ENCODE measurements around the gene KAZN. TPM values are rescaled to one million over a fixed set of nuclear protein-coding genes. Genes with fewer than 3 reads are reported as not detected.

Gene KAZN
- total RNA-seq, 1 experiment from 2014 or later, result 0.38 TPM

DNA sequence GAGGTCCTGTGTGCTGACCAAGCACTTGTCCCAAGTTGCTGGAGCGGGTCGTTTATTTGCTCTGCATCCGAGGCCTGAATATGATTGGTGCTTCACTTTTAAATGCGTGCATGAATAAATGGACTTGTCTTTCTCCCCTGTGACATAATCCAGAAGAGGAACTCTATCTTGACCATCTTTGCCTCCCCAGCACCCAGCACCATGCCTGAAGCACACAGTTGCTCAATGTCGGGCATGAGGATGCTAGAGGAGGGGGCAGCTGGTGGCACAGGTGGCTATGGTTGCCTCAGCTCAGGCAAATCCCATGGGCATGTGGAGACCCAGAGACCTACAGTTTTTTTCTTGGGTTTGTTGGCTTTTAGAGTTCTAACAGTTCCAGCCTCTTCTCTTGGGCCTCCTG is 142.6 kb downstream of the KAZN start:
- no peak for DNase-seq (ENCODE audit: low spot score)

DNA sequence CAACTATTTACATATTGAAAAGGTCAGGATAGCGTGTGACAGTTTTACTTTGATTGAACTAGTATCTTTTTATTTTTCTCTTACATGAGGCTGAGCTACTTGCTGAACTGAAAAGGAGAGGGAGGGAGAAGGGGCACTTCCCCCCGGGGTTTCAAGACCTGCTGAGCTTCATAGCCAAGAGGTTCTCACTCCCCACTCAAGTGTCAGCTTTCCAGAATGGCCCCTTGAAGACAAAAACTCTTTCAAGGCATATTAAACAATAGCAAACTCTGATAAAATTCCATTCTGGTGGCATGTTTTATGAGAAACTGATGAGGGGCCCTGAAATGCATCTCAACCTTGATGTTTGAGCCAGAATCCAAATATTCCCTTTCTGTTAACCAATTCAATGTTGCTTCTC is 143.0 kb downstream of the KAZN start:
- DNase-seq (ENCODE audit: low spot score), result no peak

DNA sequence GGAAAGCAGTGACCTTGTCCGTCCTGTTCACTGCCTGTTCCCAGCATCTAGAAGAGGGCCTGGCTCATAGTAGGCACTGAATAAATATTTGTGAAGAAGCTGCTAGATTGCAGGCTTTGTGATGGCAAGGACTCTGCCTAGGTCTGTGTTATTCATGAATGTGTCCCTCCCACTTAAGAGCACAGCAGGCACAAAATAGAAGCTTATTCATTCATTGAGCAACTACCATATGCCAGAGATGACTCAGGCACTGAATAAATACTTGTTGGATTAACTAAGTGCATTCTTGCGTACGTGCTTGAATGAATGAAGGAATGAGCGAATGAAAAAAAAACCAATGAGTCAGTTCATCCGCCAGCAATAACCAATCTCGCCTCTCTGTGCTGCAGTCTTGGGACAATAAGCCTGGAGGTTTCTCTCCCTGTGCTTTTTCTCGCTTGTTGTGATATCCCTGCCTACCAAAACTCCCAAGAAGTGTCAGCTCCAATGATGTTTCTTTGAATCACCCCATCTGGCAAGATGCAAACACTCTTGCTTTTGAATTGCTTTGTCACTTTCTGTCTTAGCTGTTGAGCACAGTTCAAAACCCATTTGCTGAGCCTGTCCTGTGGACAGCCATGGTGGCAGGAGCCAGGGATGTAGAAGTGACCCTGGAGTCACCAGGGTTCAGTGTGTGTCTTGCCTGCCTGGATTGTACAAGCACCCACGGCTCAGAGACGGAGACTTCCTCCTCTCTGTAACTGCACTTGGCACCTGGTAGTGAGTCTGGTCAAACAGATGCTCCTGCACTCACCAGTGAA is 143.9 kb downstream of the KAZN start:
- no peak for DNase-seq (ENCODE audit: low spot score)

DNA sequence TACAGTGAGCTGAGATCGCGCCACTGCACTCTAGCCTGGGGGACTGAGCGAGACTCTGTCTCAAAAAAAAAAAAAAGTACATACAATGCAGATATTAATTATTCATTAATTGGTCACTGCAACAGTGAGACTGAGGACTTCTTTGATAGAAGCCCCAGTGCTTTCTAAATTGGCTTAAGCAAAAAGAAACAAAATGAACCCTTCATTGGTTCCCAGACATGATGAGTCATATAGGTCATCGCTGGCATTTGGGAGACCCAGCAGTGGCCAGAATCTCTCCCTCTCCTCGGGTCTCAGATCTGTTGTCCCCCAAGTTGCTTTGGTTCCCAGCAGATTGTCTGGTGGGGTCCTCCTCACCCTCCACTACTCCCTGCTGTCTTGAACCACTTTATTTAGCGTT is 144.9 kb downstream of the KAZN start:
- no peak for DNase-seq (ENCODE audit: low spot score)

GRCh38 chr1:14745001-14745720 is 146.7 kb downstream of the KAZN start:
- no peak for DNase-seq (ENCODE audit: low spot score)

- no peak for DNase-seq (ENCODE audit: low spot score)
Measured at GRCh38 chr1:14745789-14746188, 147.3 kb downstream of the KAZN start.

DNA sequence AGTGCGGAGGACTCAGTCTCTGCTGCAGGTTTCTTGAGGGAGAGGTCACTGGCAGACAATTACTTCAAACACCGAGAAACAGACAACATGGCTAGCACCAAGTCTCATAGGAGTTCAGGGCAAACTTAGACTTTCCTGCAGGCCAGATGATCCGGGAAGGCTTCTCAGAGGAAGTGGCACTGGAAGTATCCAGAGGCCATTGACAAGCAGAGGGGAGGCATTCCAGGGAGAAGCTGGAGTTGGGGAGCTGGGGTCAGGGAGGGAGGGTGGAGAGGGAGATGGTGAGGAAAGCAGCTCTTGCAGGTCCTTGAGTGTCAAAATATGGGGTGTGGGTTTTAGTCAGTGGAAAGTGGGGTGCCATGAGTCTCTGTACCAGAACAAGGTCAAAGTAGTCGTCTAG is 147.9 kb downstream of the KAZN start:
- no peak for DNase-seq (ENCODE audit: low spot score)

DNA sequence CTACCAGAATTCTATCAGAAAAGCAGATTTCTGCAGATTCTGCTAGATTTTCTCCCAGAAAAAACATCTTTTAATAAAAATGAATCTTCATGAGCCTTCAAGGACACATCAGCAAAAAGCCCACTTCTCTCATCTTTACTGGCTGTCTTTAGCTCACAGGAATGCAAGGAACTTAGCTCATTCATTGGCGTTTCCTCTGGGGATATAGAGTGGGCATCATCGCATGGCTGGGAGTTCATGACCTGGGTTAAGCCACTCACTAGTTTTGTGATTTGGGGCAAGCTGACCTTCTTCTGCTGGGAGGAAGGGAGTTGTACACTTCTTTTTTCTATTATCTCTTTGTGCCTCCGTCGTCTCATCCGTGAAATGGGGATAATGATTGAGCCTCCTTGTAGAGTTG is 149.7 kb downstream of the KAZN start:
- no peak for DNase-seq (ENCODE audit: low spot score)

- no peak for DNase-seq (ENCODE audit: low spot score)
Measured at GRCh38 chr1:14748977-14749376, 150.5 kb downstream of the KAZN start.

DNA sequence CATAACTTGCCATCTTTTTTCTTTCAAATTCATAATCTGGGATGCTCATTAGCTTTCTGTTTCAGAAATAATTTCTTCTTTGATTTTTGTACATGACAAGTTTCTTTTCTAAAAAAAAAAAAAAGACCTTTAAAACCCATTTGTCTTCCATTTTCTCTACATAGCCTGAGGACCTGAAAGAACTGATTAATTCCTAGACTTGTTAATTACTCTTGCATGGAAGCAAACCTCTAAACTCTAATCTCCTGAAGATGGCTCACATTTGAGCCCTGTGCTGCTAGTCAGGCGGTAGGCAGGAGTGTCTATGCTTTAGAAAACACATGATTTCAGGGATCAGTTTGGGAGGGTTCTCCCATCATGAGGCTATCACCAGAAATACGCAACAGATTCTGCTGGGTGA is 152.0 kb downstream of the KAZN start:
- DNase-seq (ENCODE audit: low spot score), result no peak

DNA sequence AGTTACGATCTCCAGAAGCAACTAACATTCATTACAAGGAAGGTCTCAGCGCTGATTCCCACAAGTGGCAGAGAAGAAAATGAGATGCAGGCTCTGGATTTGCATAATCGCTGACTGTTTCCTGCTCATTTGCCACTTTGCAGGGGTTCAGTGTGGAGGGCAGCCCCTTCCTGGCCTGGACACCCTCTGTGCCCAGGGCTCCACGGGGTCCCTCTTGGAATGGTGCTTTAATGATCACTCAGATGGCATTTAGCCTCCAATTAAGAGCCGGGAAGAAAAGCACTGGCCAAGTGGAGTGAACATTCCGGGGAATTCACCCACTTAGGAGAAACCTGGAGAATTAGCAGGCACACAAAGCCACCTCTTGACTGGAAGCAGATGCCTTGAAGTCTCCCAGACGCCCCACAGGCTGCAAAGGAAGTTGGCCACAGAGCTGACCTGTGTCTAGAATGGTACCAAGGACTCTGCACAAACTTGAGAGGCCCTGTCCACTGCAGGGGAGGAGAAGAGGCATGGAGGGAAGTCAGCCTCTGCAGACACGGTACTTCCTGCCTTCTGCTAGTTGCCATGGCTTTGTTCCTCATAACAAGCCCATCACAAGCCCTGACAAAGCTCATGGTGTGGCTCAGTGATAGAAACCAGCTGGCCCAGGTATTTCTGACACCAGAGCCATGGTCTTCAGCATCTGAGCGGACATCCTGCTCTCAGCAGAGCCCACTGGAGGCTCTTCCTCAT is 157.2 kb downstream of the KAZN start:
- DNase-seq (ENCODE audit: low spot score), result no peak

DNA sequence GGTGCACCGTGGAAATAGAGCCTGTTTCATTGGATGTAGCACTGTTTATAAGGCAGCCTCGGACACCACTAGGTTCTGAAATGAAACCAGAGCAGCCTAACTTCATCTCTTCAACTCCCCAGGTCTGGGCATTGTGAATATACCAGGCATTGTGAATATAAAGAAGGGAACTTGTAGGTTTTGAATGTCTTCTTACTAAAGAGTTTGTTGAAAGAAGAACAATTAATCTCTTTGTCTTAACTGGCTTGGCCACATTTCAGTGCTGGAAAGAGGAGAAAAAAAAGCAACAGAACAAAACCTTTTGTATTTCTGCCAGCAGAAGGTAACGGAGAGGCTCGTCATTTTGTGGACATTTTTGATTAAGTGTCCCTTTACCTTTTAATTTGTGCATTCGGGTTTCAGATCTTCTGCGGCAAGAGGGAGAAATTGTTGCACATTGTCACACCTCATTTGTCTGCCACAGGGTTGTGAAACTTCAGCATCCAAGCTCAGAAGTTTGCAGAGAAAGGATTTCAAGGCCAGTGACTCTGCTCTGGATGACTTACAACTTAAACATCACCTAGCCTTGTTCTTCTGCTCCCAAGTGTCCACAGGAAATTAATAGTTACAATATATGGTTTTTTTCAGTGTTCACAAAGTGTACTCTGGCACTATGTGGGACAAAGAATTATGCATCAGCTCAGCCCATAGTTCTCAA is 158.3 kb downstream of the KAZN start:
- DNase-seq (ENCODE audit: low spot score), result no peak

- no peak for DNase-seq (ENCODE audit: low spot score)
Measured at GRCh38 chr1:14757286-14757625, 158.8 kb downstream of the KAZN start.

DNA sequence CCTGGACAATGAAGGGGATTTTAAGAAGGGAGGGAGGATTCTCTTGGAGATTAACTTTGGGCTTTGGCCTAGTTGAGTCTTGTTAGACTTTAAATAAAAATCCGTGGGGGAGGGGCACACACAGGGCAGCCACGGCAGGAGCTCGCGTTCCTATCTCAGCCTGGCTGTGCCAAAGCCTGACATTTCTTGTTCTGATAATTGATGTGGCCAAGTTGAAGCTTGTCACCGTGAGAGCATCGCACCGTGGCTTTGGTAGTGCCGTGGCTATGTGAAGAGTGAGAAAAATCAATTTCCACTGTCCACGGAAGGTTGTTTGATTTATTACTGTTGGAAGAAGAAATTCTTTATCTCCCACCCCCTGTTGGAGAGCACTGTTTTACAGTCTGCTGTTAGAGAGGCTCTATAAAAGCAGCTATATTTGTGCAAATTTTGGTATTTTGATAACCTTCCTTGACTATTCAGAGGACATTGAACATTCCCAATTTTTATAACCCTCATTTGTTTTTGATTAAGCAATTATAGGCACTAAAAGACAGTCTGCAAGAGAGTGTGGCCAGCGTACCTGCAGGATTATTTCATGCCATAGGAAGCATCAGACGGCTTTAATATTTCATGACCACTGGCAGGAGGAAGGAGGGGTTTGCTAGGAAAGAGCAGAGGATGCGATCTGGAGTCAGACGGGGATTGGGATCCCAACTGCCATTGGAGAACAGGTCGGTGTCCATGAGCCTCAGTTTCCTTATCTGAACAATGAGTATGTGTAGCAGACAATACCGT is 160.7 kb downstream of the KAZN start:
- no peak for DNase-seq (ENCODE audit: low spot score)

DNA sequence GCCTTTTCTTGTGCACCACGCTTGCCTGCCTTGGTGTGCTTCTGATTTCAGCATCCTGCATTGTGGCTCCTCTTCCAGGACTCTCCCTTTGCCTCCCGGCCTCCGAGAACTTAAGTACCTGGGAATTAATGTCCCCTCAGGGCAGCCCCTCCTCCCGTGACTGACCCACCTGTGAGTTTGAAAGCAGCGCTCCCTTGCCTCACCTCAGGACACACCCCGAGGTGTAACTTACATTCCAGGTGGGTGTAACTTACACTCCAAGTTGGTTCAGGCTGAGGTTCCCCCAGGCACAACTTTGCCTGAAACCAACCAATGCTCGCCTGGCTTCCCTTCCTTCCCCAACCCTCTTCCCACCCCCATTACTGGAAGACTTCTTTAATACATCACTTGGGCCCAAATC is 161.4 kb downstream of the KAZN start:
- no peak for DNase-seq (ENCODE audit: low spot score)

DNA sequence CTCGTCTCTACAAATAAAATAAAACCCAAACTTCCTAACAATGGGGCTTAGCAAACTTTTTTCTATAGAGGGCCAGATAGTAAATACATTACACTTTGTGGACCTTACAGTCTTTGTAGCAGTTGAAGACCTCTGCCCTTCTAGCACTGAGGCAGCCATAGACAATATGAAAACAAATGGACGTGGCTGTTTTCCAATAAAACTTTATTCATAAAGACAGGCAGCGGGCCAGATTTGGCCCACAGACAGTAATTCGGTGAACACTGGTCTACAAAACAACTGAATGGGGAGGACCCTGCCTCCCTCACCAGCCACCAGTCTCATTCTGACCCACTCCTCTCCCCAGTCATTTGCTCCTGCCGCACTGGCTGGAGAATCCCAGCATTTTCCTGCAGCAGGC is 162.3 kb downstream of the KAZN start:
- no peak for DNase-seq (ENCODE audit: low spot score)

- no peak for DNase-seq (ENCODE audit: low spot score)
Measured at GRCh38 chr1:14761291-14762153, 163.0 kb downstream of the KAZN start.

DNA sequence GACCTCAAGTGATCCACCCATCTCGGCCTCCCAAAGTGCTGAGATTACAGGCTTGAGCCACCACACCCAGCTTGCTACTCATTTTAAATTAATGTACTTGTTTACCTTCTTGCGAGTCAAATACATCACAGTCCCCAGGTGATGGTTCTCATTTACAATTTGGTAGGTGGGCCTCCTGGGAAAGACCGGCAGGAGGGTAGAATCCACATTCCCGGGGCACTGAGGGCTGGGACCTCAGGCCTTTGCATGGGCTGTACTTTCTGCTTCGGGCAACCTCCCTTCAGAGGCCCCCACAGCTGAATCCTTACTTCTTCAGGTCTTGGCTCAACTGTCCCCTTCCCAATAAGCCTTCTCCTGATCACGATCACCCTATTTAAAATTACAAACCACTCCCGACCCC is 165.5 kb downstream of the KAZN start:
- DNase-seq (ENCODE audit: low spot score), result no peak

DNA sequence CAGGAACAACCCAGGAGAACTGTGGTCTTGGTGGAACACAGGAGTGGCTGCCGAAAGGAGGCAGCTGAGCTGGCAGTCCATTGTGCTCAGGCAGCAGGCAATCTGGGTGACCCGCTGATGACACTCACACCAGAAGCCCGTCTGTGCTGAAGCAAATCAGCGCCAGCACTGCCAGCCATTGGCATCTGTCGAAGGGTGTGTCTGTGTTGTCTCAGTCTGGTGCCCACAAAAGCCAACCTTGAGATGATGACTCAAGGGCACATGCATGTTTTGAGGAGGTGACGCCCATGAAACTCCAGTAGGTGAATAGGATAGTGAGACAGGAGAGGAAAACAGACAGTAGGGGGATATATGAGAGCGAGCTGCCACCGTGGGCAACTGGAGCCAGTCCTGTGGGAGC is 167.3 kb downstream of the KAZN start:
- DNase-seq (ENCODE audit: low spot score), result no peak

DNA sequence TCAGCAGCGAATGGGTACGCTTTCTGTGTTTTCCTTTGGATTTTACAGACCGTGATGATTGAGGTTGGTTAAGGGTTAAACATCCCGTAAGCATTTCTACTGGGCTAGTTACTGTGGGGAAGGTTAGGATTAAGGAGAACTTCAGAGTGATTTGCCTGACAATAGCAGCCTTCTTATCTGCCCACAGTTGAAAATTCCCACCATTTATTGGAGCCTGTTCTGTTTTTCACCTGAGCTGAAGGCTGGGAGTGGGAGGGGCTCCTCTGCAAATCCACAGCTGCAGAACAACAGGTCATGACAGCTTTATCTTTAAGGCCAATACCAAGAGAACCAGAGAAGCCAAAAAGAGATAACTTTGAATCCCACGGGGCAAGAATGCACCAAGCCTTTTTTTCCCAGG is 168.6 kb downstream of the KAZN start:
- no peak for DNase-seq (ENCODE audit: low spot score)
